Measurements from ENCODE around the gene DNMT1. TPM values are rescaled to one million over a fixed set of nuclear protein-coding genes. Genes with fewer than 3 reads are reported as not detected.

Gene DNMT1
- total and polyA plus RNA-seq, 2 donors (not counting 1 experiment from before 2014, with no cell fraction given): 53.0 to 119 TPM

GRCh38 chr19:10114651-10115391 is 79.9 kb downstream of the DNMT1 start:
- intact Hi-C loops (cut with micrococcal nuclease): no loop called here
- Mint-ChIP-seq H3K27ac (peak overlapping the region; percentile 50), H3K27me3 (no peaks in the 10 kb centered on the region), H3K9me3 (ENCODE audit: insufficient read depth) (no peaks in the 10 kb centered on the region), H3K4me1 (peaks cover 48% of the 10 kb centered on the region), H3K4me3 (no peak overlapping the region)
- Histone ChIP-seq H3K9me3 (ENCODE audit: control extremely low read depth in 1 of 3, control insufficient read depth in 2 of 3, insufficient read depth in 1 of 3, low read length in 2 of 3) (peaks cover 0 to 6% (median 0%) of the 10 kb centered on the region in 3 donors), H4K20me1 (ENCODE audit: control insufficient read depth, insufficient read depth, low read length, poor library complexity, severe bottlenecking) (peaks cover 81% of the 10 kb centered on the region), H3K4me1 (ENCODE audit: control insufficient read depth in 2 of 2, insufficient read depth in 2 of 2, low read length in 2 of 2) (peaks cover 36 to 45% of the 10 kb centered on the region in 2 donors), H3K4me2 (replicated peaks; ENCODE audit: low read depth, low read length, poor library complexity, severe bottlenecking) (no peak overlapping the region), H3K27ac (ENCODE audit: low read length in 2 of 2) (no peak overlapping the region), H3K27me3 (replicated peaks in 1 of 4; ENCODE audit: control extremely low read depth in 1 of 4, control insufficient read depth in 3 of 4, insufficient read depth in 4 of 4, low read length in 3 of 4) (no peaks in the 10 kb centered on the region), H3K36me3 (replicated peaks in 1 of 2; ENCODE audit: control extremely low read depth in 1 of 2, control insufficient read depth in 1 of 2, extremely low read depth in 1 of 2, insufficient read depth in 2 of 2, low read length in 1 of 2) (peaks cover 0 to 52% of the 10 kb centered on the region in 2 experiments), H2AFZ (ENCODE audit: insufficient read depth, low read depth, low read length, poor library complexity, severe bottlenecking) (no peak overlapping the region), H3K4me3 (ENCODE audit: control extremely low read depth in 1 of 5, extremely low read depth in 1 of 5, insufficient read depth in 1 of 5, low read depth in 2 of 5, low read length in 4 of 5) (no peak overlapping the region), H3K79me2 (ENCODE audit: control insufficient read depth, insufficient read depth, low read length) (peaks cover 34% of the 10 kb centered on the region), H3K9ac (ENCODE audit: low read length) (no peak overlapping the region)
- ChIA-PET POLR2A (interaction anchor here (0.6 to 6.6 kb wide), 4 partner anchors 13 to 311 kb away, joined by 3 to 62 read pairs (median 15); partner anchors contain the start of gene ANGPTL6), CTCF (interaction anchor here (0.6 to 15.9 kb wide), 7 partner anchors 13 to 519 kb away, joined by 3 to 263 read pairs (median 4); partner anchors contain the start of genes ANGPTL6, MRPL4 and PPAN)
- WGBS (ENCODE audit: insufficient coverage): 88% methylated on average over 21 of the region's 26 CpGs
- TF ChIP-seq EZH2 (IDR thresholded peaks at IDR 0.05; ENCODE audit: borderline replicate concordance, insufficient read depth, low read depth, low read length, poor library complexity, severe bottlenecking) (no peak), CTCF (IDR thresholded peaks at IDR 0.05) (no peak)
- no peak for DNase-seq
- no peak for ATAC-seq (ENCODE audit: low read depth)
